ENCODE data around the gene KDM4D.

DNA sequence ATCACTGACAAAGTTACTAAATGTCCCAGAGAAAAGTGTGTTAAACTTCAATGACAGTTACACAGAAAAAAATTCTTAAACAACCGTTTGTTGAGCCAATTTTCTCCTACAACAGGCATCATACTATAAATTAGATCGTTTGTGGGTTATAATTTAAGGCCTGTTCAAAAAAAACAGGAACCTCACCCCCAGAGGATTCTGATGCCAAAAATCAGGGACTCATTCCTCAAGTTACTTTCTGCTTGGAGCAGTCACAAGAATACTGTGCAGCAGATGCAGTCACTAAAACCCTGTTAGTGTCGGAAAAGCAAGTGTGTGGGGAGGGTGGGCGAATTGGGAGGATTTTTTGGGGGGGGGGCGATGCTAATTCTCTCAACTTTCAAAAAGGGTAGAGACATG, 810 bp upstream of the KDM4D start:
- TF ChIP-seq, protein P1, sequence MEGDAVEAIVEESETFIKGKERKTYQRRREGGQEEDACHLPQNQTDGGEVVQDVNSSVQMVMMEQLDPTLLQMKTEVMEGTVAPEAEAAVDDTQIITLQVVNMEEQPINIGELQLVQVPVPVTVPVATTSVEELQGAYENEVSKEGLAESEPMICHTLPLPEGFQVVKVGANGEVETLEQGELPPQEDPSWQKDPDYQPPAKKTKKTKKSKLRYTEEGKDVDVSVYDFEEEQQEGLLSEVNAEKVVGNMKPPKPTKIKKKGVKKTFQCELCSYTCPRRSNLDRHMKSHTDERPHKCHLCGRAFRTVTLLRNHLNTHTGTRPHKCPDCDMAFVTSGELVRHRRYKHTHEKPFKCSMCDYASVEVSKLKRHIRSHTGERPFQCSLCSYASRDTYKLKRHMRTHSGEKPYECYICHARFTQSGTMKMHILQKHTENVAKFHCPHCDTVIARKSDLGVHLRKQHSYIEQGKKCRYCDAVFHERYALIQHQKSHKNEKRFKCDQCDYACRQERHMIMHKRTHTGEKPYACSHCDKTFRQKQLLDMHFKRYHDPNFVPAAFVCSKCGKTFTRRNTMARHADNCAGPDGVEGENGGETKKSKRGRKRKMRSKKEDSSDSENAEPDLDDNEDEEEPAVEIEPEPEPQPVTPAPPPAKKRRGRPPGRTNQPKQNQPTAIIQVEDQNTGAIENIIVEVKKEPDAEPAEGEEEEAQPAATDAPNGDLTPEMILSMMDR (IDR thresholded peaks at IDR 0.05): no peak
- TF ChIP-seq POLR2A (IDR thresholded peaks at IDR 0.05): no peak

Data from ovary (tissue), 3 donors.